ENCODE data around the gene C3orf20. TPM values are rescaled to one million over a fixed set of nuclear protein-coding genes. Genes with fewer than 3 reads are reported as not detected.

Gene C3orf20
- total and polyA plus RNA-seq, 9 of the 15 experiments (the other 6 are each of a cell fraction or from before 2014, with no cell fraction given) = 0.04 TPM; not detected in 8

- TF ChIP-seq ZNF398 (CRISPR knock-in tag; IDR thresholded peaks at IDR 0.05) (no peak), NFRKB (IDR thresholded peaks at IDR 0.05; ENCODE audit: low read depth) (no peak), GTF2E2 (tag; IDR thresholded peaks at IDR 0.05) (no peak), RAD51 (IDR thresholded peaks at IDR 0.05; ENCODE audit: borderline replicate concordance, low read depth) (no peak), GATA2 (CRISPR knock-in tag; IDR thresholded peaks at IDR 0.05) (no peak), KDM2B (CRISPR knock-in tag; IDR thresholded peaks at IDR 0.05) (no peak), FOXA3 (CRISPR knock-in tag; conservative IDR thresholded peaks at IDR 0.05 in 1 of 2, IDR thresholded peaks at IDR 0.05 in 1 of 2) (no peak), HMG20B (CRISPR knock-in tag; IDR thresholded peaks at IDR 0.05) (no peak), SMARCC2 (IDR thresholded peaks at IDR 0.05; ENCODE audit: low read depth) (no peak)
Observed at GRCh38 chr3:14660942-14661341, 14.0 kb upstream of the C3orf20 start (continued).

GRCh38 chr3:14663396-14664135, 11.4 kb upstream of the C3orf20 start:
- H3K9me3 ChIP-seq (replicated peaks; ENCODE audit: control insufficient read depth, insufficient read depth, low read depth, low read length) = no peaks in the 10 kb centered on the region
- DNase-seq (ENCODE audit: extremely low read depth in 1 of 4, low spot score in 3 of 4) (no peak), ATAC-seq (no peak), FAIRE-seq (no peak)
- H3K4me1 ChIP-seq (replicated peaks in 1 of 2; ENCODE audit: control insufficient read depth in 2 of 2, insufficient read depth in 2 of 2, low read length in 2 of 2) = no peaks in the 10 kb centered on the region
- H3K27ac ChIP-seq (ENCODE audit: extremely low read depth, low read depth, low read length) = no peak overlapping the region
- H3K4me2 ChIP-seq (ENCODE audit: insufficient read depth, low read length) = no peak overlapping the region
- H3K9ac ChIP-seq (ENCODE audit: insufficient read depth in 1 of 2, low read depth in 2 of 2, low read length in 2 of 2) = no peak overlapping the region
- ChIA-PET CTCF (ENCODE audit: low intra/inter-chr PET ratio) (no interaction called here), POLR2A (interaction anchor here (0.6 to 5.6 kb wide), 3 partner anchors 11 to 401 kb away, joined by 3 to 60 read pairs (median 3); partner anchors contain the start of gene CCDC174)
- no TSS peak for BruUV-seq (replicated peaks)
- peaks cover 96% of the 10 kb centered on the region for H3K36me3 ChIP-seq (ENCODE audit: control insufficient read depth, insufficient read depth, low read length)
- no peaks in the 10 kb centered on the region for H4K20me1 ChIP-seq (replicated peaks; ENCODE audit: control insufficient read depth, insufficient read depth, low read length)
- in situ Hi-C loops (cut with MboI) (no loop called here), intact Hi-C loops (cut with micrococcal nuclease) (no loop called here)
- 95% methylated on average over 5 of the region's 5 CpGs for WGBS (ENCODE audit: insufficient coverage, low coverage, missing lambda C conversion rate)
- H3K9me1 ChIP-seq (ENCODE audit: control insufficient read depth, insufficient read depth, low read length) = no peaks in the 10 kb centered on the region
- no peak for TF ChIP-seq ZNF76 (CRISPR knock-in tag; IDR thresholded peaks at IDR 0.05; ENCODE audit: borderline replicate concordance)
- no peak overlapping the region for H2AFZ ChIP-seq (ENCODE audit: low read depth, low read length)
- no peaks in the 10 kb centered on the region for H3K79me2 ChIP-seq (ENCODE audit: control insufficient read depth, insufficient read depth, low read length)
- no peaks in the 10 kb centered on the region for H3K27me3 ChIP-seq (ENCODE audit: control insufficient read depth in 2 of 2, insufficient read depth in 2 of 2, low read length in 2 of 2)
- H3K4me3 ChIP-seq = no peak overlapping the region
